Measurements from ENCODE around the gene KLHL5. TPM values are rescaled to one million over a fixed set of nuclear protein-coding genes. Genes with fewer than 3 reads are reported as not detected.

KLHL5 gene
- total and polyA plus RNA-seq, 4 experiments from 2014 or later: 18.6 to 38.4 (median 30.4) TPM

DNA sequence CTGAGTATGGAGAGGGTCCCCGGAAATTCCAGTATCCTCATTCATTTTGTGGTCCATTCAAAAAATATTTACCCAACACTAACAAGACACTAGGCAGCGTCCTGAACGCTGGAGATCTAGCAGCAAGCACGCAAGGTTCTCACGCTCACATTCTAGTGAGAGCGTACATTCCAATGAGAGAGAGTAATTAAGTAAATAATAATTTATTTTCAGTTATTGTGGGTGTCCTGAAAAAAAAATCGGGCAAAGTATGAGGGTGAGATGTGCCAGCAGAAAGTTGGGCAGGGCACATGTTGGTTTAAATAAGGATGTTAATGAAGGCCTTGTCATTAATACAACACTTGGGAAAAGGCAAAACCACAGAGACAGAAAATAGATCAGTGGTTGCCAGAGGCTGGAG, 25.9 kb upstream of the KLHL5 start:
- no peak overlapping the region for H3K4me3 ChIP-seq (ENCODE audit: low read length in 2 of 2)
- Mint-ChIP-seq H3K4me3 (no peak overlapping the region), H3K9me3 (no peaks in the 10 kb centered on the region), H3K27me3 (no peaks in the 10 kb centered on the region), H3K4me1 (peaks cover 14 to 40% (median 23%) of the 10 kb centered on the region in 4 donors), H3K36me3 (no peaks in the 10 kb centered on the region), H3K27ac (peak overlapping the region in 2 of 7 donors; percentile 60 to 68)
- ChIA-PET CTCF (ENCODE audit: partially characterized antibody) (no interaction called here), POLR2A (ENCODE audit: partially characterized antibody) (interaction anchor here (8.1 kb wide), 1 partner anchor 10 kb away, joined by 100 read pairs; no protein-coding TSS in a partner anchor)
- intact Hi-C loops (cut with micrococcal nuclease): no loop called here
- peaks cover 19% of the 10 kb centered on the region for H3K4me1 ChIP-seq (ENCODE audit: insufficient read depth, low read length)
- no peaks in the 10 kb centered on the region for H3K36me3 ChIP-seq (ENCODE audit: insufficient read depth, low read length)
- H3K9me3 ChIP-seq (ENCODE audit: control insufficient read depth in 1 of 2, low read length in 2 of 2): no peaks in the 10 kb centered on the region
- H3K27ac ChIP-seq (ENCODE audit: low read depth, low read length): no peak overlapping the region
- no peaks in the 10 kb centered on the region for H3K27me3 ChIP-seq (ENCODE audit: insufficient read depth, low read length)
- DNase-seq: no peak

DNA sequence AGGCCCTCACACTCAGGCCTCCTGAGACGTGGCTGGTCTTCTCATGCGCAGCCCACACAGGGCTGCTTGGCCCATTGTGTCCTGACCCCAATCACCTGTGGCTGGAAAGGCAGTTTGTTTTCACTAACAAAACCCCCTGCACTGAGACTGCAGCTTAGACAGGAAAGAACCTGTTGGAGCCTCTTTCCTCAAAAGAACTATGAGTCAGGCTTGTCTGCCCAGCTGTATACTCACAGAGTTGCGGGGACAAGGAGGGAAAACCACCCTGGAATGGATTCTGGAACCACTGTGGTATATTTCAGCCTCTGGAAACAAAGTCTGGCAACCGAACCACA, 24.6 kb upstream of the KLHL5 start:
- CTCF ChIA-PET (ENCODE audit: partially characterized antibody): interaction anchor here (0.7 kb wide), 1 partner anchor 8 kb away, joined by 3 read pairs; no protein-coding TSS in a partner anchor

DNA sequence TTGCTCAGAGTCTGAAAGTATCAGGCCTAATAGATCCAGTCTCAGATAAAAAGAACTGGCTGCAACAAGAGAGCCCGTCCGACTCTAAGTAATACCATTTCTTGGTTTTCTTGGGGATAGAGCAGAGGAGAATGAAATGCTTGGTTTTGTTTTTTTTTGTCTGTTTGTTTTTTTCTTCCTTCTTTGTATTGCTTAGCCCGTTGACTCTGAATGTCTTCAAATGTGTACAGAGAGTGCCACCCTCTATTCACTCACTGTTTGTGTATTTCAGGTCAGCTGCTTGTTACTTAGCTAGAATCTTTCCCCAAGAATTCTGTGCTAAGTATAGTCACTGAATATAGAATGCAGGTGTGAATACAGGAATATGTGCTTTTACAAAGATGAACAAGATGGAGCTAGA, 24.1 kb upstream of the KLHL5 start:
- Histone ChIP-seq H3K9me3 (ENCODE audit: control insufficient read depth in 1 of 2, low read length in 2 of 2) (no peaks in the 10 kb centered on the region), H3K27me3 (ENCODE audit: insufficient read depth, low read length) (no peaks in the 10 kb centered on the region), H3K36me3 (ENCODE audit: insufficient read depth, low read length) (no peaks in the 10 kb centered on the region), H3K4me3 (ENCODE audit: low read length in 2 of 2) (no peak overlapping the region), H3K4me1 (ENCODE audit: insufficient read depth, low read length) (peaks cover 12% of the 10 kb centered on the region), H3K27ac (ENCODE audit: low read depth, low read length) (no peak overlapping the region)
- ChIA-PET POLR2A (ENCODE audit: partially characterized antibody) (interaction anchor here (0.8 kb wide), 1 partner anchor 13 kb away, joined by 3 read pairs; no protein-coding TSS in a partner anchor), CTCF (ENCODE audit: partially characterized antibody) (no interaction called here)
- intact Hi-C loops (cut with micrococcal nuclease): no loop called here
- peaks cover 8 to 36% (median 21%) of the 10 kb centered on the region in 4 donors for H3K4me1 Mint-ChIP-seq
- peak overlapping the region in 4 of 7 donors; percentile 25 to 69 (median 49) for H3K27ac Mint-ChIP-seq
- DNase-seq: no peak
- H3K27me3 Mint-ChIP-seq: no peaks in the 10 kb centered on the region
- no peaks in the 10 kb centered on the region for H3K36me3 Mint-ChIP-seq
- no peaks in the 10 kb centered on the region for H3K9me3 Mint-ChIP-seq
- H3K4me3 Mint-ChIP-seq: no peak overlapping the region

More for the DNA sequence above, 24.6 kb upstream of the KLHL5 start:
- H3K4me1 Mint-ChIP-seq: peaks cover 11 to 39% (median 22%) of the 10 kb centered on the region in 4 donors
- DNase-seq: no peak
- Histone ChIP-seq H3K4me3 (ENCODE audit: low read length in 2 of 2) (no peak overlapping the region), H3K27ac (ENCODE audit: low read depth, low read length) (no peak overlapping the region), H3K9me3 (ENCODE audit: control insufficient read depth in 1 of 2, low read length in 2 of 2) (no peaks in the 10 kb centered on the region), H3K27me3 (ENCODE audit: insufficient read depth, low read length) (no peaks in the 10 kb centered on the region), H3K36me3 (ENCODE audit: insufficient read depth, low read length) (no peaks in the 10 kb centered on the region), H3K4me1 (ENCODE audit: insufficient read depth, low read length) (peaks cover 17% of the 10 kb centered on the region)
- no peaks in the 10 kb centered on the region for H3K27me3 Mint-ChIP-seq
- intact Hi-C loops (cut with micrococcal nuclease): no loop called here
- H3K27ac Mint-ChIP-seq: peak overlapping the region in 4 of 7 donors; percentile 55 to 72 (median 64)
- POLR2A ChIA-PET (ENCODE audit: partially characterized antibody): no interaction called here
- H3K36me3 Mint-ChIP-seq: no peaks in the 10 kb centered on the region
- no peak overlapping the region for H3K4me3 Mint-ChIP-seq
- no peaks in the 10 kb centered on the region for H3K9me3 Mint-ChIP-seq

DNA sequence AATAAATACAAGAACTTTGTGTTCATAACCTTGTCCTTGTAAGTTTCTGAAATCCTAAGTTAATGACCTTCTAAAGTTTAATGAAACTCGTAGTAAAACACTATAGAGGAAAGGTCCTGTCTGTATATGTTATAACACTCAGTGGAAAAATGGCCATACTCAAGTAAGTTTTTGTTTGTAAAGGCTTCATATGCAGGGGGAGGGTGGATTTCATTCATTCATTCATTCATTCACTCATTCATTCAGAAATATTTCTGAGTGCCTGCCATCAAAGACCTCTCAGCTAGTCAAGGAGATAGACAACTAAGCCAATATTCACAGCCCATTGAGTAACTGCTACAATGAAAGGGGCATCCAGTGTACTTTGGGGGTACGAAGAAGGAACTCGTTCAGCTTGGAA, 22.9 kb upstream of the KLHL5 start:
- no peaks in the 10 kb centered on the region for H3K27me3 Mint-ChIP-seq
- H3K27ac Mint-ChIP-seq: no peak overlapping the region
- peaks cover 12 to 36% (median 24%) of the 10 kb centered on the region in 4 donors for H3K4me1 Mint-ChIP-seq
- Histone ChIP-seq H3K27me3 (ENCODE audit: insufficient read depth, low read length) (no peaks in the 10 kb centered on the region), H3K9me3 (ENCODE audit: control insufficient read depth in 1 of 2, low read length in 2 of 2) (no peaks in the 10 kb centered on the region), H3K4me1 (ENCODE audit: insufficient read depth, low read length) (peaks cover 10% of the 10 kb centered on the region), H3K4me3 (ENCODE audit: low read length in 2 of 2) (no peak overlapping the region), H3K36me3 (ENCODE audit: insufficient read depth, low read length) (no peaks in the 10 kb centered on the region), H3K27ac (ENCODE audit: low read depth, low read length) (no peak overlapping the region)
- ChIA-PET CTCF (ENCODE audit: partially characterized antibody) (interaction anchor here (0.8 kb wide), 1 partner anchor 21 kb away, joined by 3 read pairs; no protein-coding TSS in a partner anchor), POLR2A (ENCODE audit: partially characterized antibody) (no interaction called here)
- no peak for DNase-seq
- peak overlapping the region in 1 of 8 donors; percentile 5 for H3K4me3 Mint-ChIP-seq
- no peaks in the 10 kb centered on the region for H3K9me3 Mint-ChIP-seq
- intact Hi-C loops (cut with micrococcal nuclease): no loop called here
- H3K36me3 Mint-ChIP-seq: peaks cover 0 to 2% of the 10 kb centered on the region in 2 donors

DNA sequence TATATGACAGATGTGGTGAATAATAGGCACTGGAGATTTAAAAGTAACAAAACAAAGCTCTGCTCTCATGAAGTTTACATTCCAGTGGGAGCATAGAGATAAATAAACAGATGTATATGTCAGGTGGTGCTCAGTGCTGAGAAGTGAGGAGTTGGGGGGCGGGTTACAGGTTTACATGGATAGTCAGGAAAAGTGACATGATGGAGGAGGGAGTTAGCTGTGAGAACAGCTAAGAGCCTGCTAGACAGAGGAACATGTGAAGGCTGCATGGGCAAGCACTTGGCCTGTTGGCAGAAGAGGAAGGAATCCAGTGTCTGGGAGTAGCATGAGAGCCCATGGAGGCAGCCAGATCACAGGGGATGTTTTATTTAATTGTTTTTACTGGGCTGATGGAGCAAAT, 19.7 kb upstream of the KLHL5 start:
- peaks cover 29% of the 10 kb centered on the region for H3K4me1 ChIP-seq (ENCODE audit: insufficient read depth, low read length)
- peaks cover 0 to 2% (median 0%) of the 10 kb centered on the region in 8 donors for H3K9me3 Mint-ChIP-seq
- intact Hi-C loops (cut with micrococcal nuclease): loop anchor here (5.0 to 10.0 kb wide), 3 partner anchors 378 to 728 kb away; partner anchors contain the start of genes KLF3, LIAS and RPL9
- DNase-seq: no peak
- H3K27me3 Mint-ChIP-seq: no peaks in the 10 kb centered on the region
- CTCF ChIA-PET (ENCODE audit: partially characterized antibody): interaction anchor here (0.9 to 4.8 kb wide), 2 partner anchors 11 to 57 kb away, joined by 3 to 43 read pairs; partner anchors contain the start of gene TMEM156
- peak overlapping the region; percentile 14 to 86 (median 77) for H3K27ac Mint-ChIP-seq
- H3K27ac ChIP-seq (ENCODE audit: low read depth, low read length): no peak overlapping the region
- no peaks in the 10 kb centered on the region for H3K36me3 ChIP-seq (ENCODE audit: insufficient read depth, low read length)
- H3K9me3 ChIP-seq (ENCODE audit: control insufficient read depth in 1 of 2, low read length in 2 of 2): no peaks in the 10 kb centered on the region
- no peaks in the 10 kb centered on the region for H3K27me3 ChIP-seq (ENCODE audit: insufficient read depth, low read length)
- peaks cover 25 to 48% (median 37%) of the 10 kb centered on the region in 4 donors for H3K4me1 Mint-ChIP-seq
- peaks cover 0 to 9% of the 10 kb centered on the region in 2 donors for H3K36me3 Mint-ChIP-seq
- POLR2A ChIA-PET (ENCODE audit: partially characterized antibody): interaction anchor here (1.1 to 1.6 kb wide), 3 partner anchors 9 to 10 kb away, joined by 3 to 5 read pairs (median 3); no protein-coding TSS in a partner anchor
- H3K4me3 ChIP-seq (ENCODE audit: low read length in 2 of 2): no peak overlapping the region
- peak overlapping the region in 5 of 8 donors; percentile 3 to 46 (median 35) for H3K4me3 Mint-ChIP-seq

DNA sequence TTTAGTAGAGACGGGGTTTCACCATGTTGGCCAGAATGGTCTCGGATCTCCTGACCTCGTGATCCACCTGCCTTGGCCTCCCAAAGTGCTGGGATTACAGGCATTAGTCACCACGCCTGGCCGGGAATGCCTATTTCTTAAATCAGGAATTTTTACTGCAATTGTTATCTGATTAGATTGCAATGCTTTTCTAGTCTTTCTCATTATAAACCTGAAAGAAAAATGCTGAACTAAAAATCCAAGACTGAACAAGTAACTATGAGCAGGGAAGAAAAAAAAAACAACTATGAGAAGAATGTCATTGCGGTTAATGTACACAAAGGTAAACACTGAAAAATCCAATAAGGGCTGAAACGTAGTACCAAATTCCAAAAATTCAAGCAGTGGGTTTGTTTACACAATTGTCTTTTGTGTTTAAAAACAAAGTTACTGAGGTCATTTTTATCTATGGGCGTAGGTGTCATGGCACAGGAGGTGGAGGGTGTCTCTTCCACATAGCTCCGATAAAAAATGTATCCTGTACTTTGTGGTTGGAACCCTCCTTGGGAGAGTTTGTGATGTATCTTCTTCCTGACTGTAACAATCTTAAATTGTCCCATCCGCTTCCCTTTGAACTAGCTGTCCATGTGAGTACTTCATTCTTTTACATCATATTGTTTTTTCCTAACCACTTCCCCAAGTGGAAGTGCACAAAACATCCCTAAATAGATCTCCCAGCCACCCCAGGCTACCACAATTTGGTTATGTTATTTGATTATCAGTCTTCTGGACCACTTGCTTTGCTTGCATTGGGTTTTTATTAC, 18.8 kb upstream of the KLHL5 start:
- H3K4me3 ChIP-seq (ENCODE audit: low read length in 2 of 2): no peak overlapping the region
- peak overlapping the region; percentile 94 to 98 (median 97) for H3K27ac Mint-ChIP-seq
- intact Hi-C loops (cut with micrococcal nuclease): loop anchor here (5.0 to 10.0 kb wide), 3 partner anchors 378 to 728 kb away; partner anchors contain the start of genes KLF3, LIAS and RPL9
- DNase-seq: no peak
- no peaks in the 10 kb centered on the region for H3K27me3 ChIP-seq (ENCODE audit: insufficient read depth, low read length)
- H3K27ac ChIP-seq (ENCODE audit: low read depth, low read length): peak overlapping the region; percentile 82
- peaks cover 0 to 13% of the 10 kb centered on the region in 2 donors for H3K36me3 Mint-ChIP-seq
- H3K36me3 ChIP-seq (ENCODE audit: insufficient read depth, low read length): no peaks in the 10 kb centered on the region
- H3K4me1 ChIP-seq (ENCODE audit: insufficient read depth, low read length): peaks cover 38% of the 10 kb centered on the region
- H3K4me3 Mint-ChIP-seq: peak overlapping the region; percentile 87 to 98 (median 92)
- H3K27me3 Mint-ChIP-seq: no peaks in the 10 kb centered on the region
- ChIA-PET CTCF (ENCODE audit: partially characterized antibody) (interaction anchor here (1.4 to 4.8 kb wide), 3 partner anchors 12 to 141 kb away, joined by 4 to 43 read pairs (median 12); partner anchors contain the start of gene TMEM156), POLR2A (ENCODE audit: partially characterized antibody) (interaction anchor here (0.5 to 6.3 kb wide), 9 partner anchors 9 to 910 kb away, joined by 3 to 100 read pairs (median 6); partner anchors contain the start of gene TMEM156)
- peaks cover 34 to 48% (median 40%) of the 10 kb centered on the region in 4 donors for H3K4me1 Mint-ChIP-seq
- no peaks in the 10 kb centered on the region for H3K9me3 ChIP-seq (ENCODE audit: control insufficient read depth in 1 of 2, low read length in 2 of 2)
- peaks cover 0 to 2% (median 0%) of the 10 kb centered on the region in 8 donors for H3K9me3 Mint-ChIP-seq
